ENCODE results near the gene PDP2. TPM values are rescaled to one million over a fixed set of nuclear protein-coding genes. Genes with fewer than 3 reads are reported as not detected.

PDP2 gene
- total RNA-seq, 1 donor from 2014 or later = 16.1 TPM

DNA sequence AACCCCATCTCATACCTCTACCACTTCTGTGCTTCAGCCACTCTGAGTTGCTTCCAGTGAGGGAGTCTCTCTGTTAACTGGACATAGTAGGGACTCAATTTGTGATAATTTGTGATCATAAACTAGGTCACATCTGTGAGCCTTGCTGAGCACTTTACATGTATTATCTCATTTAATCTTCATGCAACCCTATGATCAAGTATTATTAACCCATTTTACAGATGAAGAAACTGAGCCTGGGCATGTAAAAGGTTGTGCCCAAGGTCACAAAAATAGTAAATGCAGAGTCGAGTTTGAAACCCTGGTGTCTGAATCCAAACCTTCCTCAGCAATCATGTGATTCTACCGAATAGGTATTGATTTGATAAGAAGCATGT, 18.6 kb downstream of the PDP2 start:
- no peaks in the 10 kb centered on the region for H3K27me3 Mint-ChIP-seq
- H3K27ac Mint-ChIP-seq = peak overlapping the region; percentile 71
- H3K4me1 Mint-ChIP-seq (ENCODE audit: unreplicated experiment) = peaks cover 16% of the 10 kb centered on the region
- TF ChIP-seq, protein P1, sequence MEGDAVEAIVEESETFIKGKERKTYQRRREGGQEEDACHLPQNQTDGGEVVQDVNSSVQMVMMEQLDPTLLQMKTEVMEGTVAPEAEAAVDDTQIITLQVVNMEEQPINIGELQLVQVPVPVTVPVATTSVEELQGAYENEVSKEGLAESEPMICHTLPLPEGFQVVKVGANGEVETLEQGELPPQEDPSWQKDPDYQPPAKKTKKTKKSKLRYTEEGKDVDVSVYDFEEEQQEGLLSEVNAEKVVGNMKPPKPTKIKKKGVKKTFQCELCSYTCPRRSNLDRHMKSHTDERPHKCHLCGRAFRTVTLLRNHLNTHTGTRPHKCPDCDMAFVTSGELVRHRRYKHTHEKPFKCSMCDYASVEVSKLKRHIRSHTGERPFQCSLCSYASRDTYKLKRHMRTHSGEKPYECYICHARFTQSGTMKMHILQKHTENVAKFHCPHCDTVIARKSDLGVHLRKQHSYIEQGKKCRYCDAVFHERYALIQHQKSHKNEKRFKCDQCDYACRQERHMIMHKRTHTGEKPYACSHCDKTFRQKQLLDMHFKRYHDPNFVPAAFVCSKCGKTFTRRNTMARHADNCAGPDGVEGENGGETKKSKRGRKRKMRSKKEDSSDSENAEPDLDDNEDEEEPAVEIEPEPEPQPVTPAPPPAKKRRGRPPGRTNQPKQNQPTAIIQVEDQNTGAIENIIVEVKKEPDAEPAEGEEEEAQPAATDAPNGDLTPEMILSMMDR (conservative IDR thresholded peaks at IDR 0.05) = no peak
- no peak for DNase-seq (ENCODE audit: extremely low spot score, unreplicated experiment)
- no peaks in the 10 kb centered on the region for H3K9me3 Mint-ChIP-seq
- no peak overlapping the region for H3K4me3 Mint-ChIP-seq
- no peaks in the 10 kb centered on the region for H3K36me3 Mint-ChIP-seq

DNA sequence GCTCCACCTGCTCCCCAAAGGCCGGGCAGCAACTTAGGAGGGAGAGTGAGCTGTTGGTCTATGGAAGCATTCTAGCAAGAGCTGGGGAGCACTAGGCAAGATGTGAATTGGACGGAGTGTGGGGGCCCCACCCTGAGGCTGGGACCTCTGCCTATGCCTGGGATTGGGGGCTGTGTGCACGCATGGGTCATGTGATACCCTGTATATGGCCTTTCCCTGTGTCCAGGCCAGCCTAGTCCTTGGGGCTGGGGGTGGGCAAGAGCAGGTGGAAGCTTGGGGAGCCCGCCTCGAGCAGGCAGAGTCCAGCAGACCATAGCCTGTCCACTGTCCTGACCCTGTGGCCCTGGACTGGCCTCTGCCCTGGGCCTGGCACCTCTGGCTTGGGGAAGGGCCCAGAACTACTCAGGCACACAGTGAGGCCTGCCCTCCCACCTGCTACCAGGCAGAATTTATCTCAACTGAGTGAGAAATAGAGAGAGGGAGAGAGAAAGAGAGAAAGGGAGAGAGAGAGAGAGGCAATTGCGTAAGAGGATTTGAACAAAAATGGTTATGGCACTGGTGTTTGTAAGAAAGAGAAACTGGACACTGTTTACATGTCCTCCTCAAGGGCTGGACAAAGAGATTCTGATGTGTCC, 19.1 kb downstream of the PDP2 start:
- no peaks in the 10 kb centered on the region for H3K36me3 Mint-ChIP-seq
- H3K27me3 Mint-ChIP-seq = no peaks in the 10 kb centered on the region
- peaks cover 16% of the 10 kb centered on the region for H3K4me1 Mint-ChIP-seq (ENCODE audit: unreplicated experiment)
- peak overlapping the region; percentile 71 for H3K27ac Mint-ChIP-seq
- TF ChIP-seq, protein P1 (conservative IDR thresholded peaks at IDR 0.05) = no peak
- peak overlapping the region; percentile 13 for H3K4me3 Mint-ChIP-seq
- DNase-seq (ENCODE audit: extremely low spot score, unreplicated experiment) = no peak
- no peaks in the 10 kb centered on the region for H3K9me3 Mint-ChIP-seq

DNA sequence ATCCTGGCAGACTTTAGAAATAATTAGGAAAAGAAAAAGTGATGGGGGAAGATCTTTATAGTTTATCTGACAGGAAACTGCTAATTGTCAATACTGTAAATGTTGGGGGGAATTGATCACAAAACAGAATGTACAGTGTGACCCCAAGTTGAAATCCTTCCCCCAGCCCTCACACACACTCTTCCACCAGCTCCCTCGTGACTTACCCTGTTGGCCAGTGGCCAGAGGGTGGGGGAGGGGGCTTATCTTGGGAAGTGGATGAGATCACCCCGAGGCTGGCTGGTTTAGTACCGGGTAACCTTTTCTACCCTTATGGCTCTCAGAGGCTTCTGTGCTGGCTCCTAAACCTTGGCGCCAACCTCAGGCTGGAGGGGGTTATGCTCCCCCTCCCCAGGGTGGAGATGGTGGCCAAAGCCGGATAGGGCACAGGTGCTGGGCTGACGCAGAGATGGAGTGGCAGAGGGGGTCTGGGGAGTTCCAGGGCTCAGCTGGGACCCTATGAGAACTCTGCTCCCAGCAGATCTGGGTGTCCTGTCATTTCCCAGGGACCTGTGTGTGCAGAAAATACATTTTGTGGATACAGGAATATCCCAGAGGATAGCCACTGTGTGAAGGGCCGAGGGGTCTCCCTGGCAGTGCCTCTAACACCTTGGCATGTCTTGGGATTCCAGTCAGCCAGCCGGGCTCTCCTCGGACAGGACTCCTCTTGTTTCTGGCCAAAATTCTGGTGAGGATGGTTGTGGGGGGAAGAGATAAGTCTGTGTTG, 19.8 kb downstream of the PDP2 start:
- no peaks in the 10 kb centered on the region for H3K9me3 Mint-ChIP-seq
- H3K27me3 Mint-ChIP-seq = no peaks in the 10 kb centered on the region
- DNase-seq (ENCODE audit: extremely low spot score, unreplicated experiment) = no peak
- H3K27ac Mint-ChIP-seq = peak overlapping the region; percentile 46
- H3K4me3 Mint-ChIP-seq = peak overlapping the region; percentile 13
- no peaks in the 10 kb centered on the region for H3K36me3 Mint-ChIP-seq
- TF ChIP-seq, protein P1 (conservative IDR thresholded peaks at IDR 0.05) = no peak
- peaks cover 22% of the 10 kb centered on the region for H3K4me1 Mint-ChIP-seq (ENCODE audit: unreplicated experiment)

DNA sequence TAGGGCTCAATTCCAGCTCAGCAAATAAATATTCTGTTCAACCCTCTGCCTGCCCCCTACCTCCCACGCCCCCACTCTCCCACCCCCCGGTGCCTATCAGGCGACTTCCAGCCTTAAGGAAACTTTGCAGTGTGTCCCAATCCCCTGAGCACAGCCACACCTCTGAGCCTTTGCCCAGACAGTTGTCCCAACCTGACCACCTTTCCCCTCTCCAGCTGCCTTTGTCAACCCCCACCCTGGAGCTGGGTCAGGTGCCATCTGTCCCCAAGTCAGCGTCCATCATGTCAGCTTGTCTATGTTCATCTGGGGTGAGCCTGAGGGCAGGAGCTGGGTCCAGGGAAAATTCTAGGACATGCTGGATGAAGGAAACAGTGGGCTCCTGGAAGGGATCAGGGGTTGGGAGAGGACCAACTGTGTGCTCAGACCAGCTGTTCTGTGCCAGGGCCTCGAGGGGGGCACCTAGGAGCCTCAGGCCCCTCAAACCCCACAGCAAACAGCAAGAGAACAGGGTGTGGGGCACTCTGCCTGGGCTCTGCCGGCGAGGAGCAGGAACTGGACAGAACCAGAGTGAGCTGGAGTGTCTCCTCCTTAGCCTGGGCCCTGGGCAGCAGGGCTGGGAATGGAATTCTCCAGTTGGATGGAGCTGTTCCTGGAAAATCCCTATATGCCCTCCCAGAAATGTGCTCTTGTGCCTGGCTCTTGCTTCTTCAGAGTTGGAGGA, 20.6 kb downstream of the PDP2 start:
- DNase-seq (ENCODE audit: extremely low spot score, unreplicated experiment) = no peak
- peaks cover 28% of the 10 kb centered on the region for H3K4me1 Mint-ChIP-seq (ENCODE audit: unreplicated experiment)
- no peaks in the 10 kb centered on the region for H3K36me3 Mint-ChIP-seq
- peaks cover 1% of the 10 kb centered on the region for H3K9me3 Mint-ChIP-seq
- H3K27me3 Mint-ChIP-seq = no peaks in the 10 kb centered on the region
- TF ChIP-seq, protein P1 (conservative IDR thresholded peaks at IDR 0.05) = no peak
- H3K27ac Mint-ChIP-seq = peak overlapping the region; percentile 58
- peak overlapping the region; percentile 11 for H3K4me3 Mint-ChIP-seq

DNA sequence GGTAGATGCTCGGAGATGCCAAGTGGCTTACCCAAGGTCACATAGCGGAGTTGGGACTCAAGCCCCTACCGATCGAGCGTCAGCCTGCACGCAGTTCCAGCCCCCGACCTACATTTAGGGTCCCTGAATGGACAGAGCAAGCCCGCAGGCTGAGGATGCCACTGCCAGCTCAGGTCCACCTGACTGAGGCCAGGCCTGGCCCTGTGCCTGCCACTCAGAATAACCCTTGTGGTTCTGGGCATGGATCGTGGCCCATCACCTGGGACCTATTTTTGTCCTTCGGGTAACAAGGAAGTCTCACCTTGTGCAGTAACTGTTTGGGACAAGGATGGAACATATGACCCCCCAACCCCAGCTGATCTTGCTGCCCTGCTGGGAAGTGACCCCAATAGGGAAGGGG, 21.3 kb downstream of the PDP2 start:
- no peak for DNase-seq (ENCODE audit: extremely low spot score, unreplicated experiment)
- Mint-ChIP-seq H3K9me3 (peaks cover 8% of the 10 kb centered on the region), H3K27me3 (no peaks in the 10 kb centered on the region), H3K4me3 (no peak overlapping the region), H3K4me1 (ENCODE audit: unreplicated experiment) (peaks cover 33% of the 10 kb centered on the region), H3K36me3 (no peaks in the 10 kb centered on the region), H3K27ac (no peak overlapping the region)
- TF ChIP-seq, protein P1 (conservative IDR thresholded peaks at IDR 0.05) = no peak
